GM23338 (cell line): ENCODE results near the gene PPP1R27. TPM values are rescaled to one million over a fixed set of nuclear protein-coding genes. Genes with fewer than 3 reads are reported as not detected.
A peak's percentile ranks its signal among the peaks of the same experiment; 100 is the strongest.

ENCODE experiments used
- ATAC-seq: fragments of 200-7000 bp; cut with Tn5 transposase; 3 replicates; pipeline ENCODE4 v1.9.1; 2020
- DNase-seq: peaks from one replicate; pipeline ENCODE4 v3.0.0-alpha.2; 2015; ENCODE audit warnings: low spot score
- H2AFZ ChIP-seq: fragments of 200-600 bp; sonication (generic); 2 replicates; pipeline ENCODE4 v1.8.0; 2016; ENCODE audit warnings: antibody characterized with exemption, mild to moderate bottlenecking, moderate library complexity
- H3F3A ChIP-seq: fragments of 200-600 bp; sonication (generic); replicated peaks from 2 replicates; pipeline ENCODE4 v1.8.0; 2017; ENCODE audit warnings: antibody characterized with exemption, mixed run types, low read depth
- H3K27ac ChIP-seq: fragments of 200-600 bp; sonication (generic); 2 replicates; pipeline ENCODE4 v1.6.1; 2016; ENCODE audit warnings: low read depth
- H3K27me3 ChIP-seq: fragments of 200-600 bp; sonication (generic); 2 replicates; pipeline ENCODE4 v1.8.0; 2016; ENCODE audit warnings: mild to moderate bottlenecking, mixed run types, moderate library complexity; ENCODE audit not compliant: insufficient read depth
- H3K36me3 ChIP-seq: fragments of 200-600 bp; sonication (generic); 2 replicates; pipeline ENCODE4 v1.8.0; 2016; ENCODE audit warnings: mild to moderate bottlenecking; ENCODE audit not compliant: insufficient read depth
- H3K4me1 ChIP-seq: fragments of 200-600 bp; sonication (generic); 2 replicates; pipeline ENCODE4 v1.8.0; 2016; ENCODE audit warnings: mild to moderate bottlenecking, moderate library complexity; ENCODE audit not compliant: insufficient read depth
- H3K4me2 ChIP-seq: fragments of 200-600 bp; sonication (generic); 2 replicates; pipeline ENCODE4 v1.7.1; 2017; ENCODE audit warnings: mixed run types
- H3K4me3 ChIP-seq: fragments of 200-600 bp; sonication (generic); 2 replicates; pipeline ENCODE4 v1.6.1; 2016; ENCODE audit warnings: mixed run types
- H3K79me2 ChIP-seq: fragments of 200-600 bp; sonication (generic); replicated peaks from 2 replicates; pipeline ENCODE4 v1.8.0; 2017; ENCODE audit warnings: mild to moderate bottlenecking; ENCODE audit not compliant: insufficient read depth
- H3K9me2 ChIP-seq: fragments of 200-600 bp; sonication (generic); 2 replicates; pipeline ENCODE4 v1.8.0; 2017; ENCODE audit not compliant: insufficient read depth
- H4K20me1 ChIP-seq: fragments of 200-600 bp; sonication (generic); replicated peaks from 2 replicates; pipeline ENCODE4 v1.8.0; 2017; ENCODE audit warnings: mild to moderate bottlenecking; ENCODE audit not compliant: insufficient read depth
- H3K27ac Mint-ChIP-seq: 2 replicates; pipeline ENCODE4 v1.8.0; 2020; ENCODE audit warnings: inconsistent platforms, mild to moderate bottlenecking, moderate library complexity, mixed read lengths
- H3K27me3 Mint-ChIP-seq: 3 replicates; pipeline ENCODE4 v1.8.0; 2022; ENCODE audit warnings: low read depth, mild to moderate bottlenecking, moderate library complexity, mixed read lengths, inconsistent platforms; ENCODE audit not compliant: insufficient read depth, poor library complexity
- H3K36me3 Mint-ChIP-seq: 3 replicates; pipeline ENCODE4 v1.8.0; 2021; ENCODE audit warnings: low read depth, mild to moderate bottlenecking, inconsistent platforms, moderate library complexity, mixed read lengths
- H3K4me1 Mint-ChIP-seq: 3 replicates; pipeline ENCODE4 v1.8.0; 2020; ENCODE audit warnings: mild to moderate bottlenecking, inconsistent platforms, mixed read lengths
- H3K4me3 Mint-ChIP-seq: 3 replicates; pipeline ENCODE4 v1.8.0; 2021; ENCODE audit warnings: moderate library complexity, mild to moderate bottlenecking, inconsistent platforms, mixed read lengths
- H3K9me3 Mint-ChIP-seq: 3 replicates; pipeline ENCODE4 v1.8.0; 2020; ENCODE audit warnings: moderate library complexity, mild to moderate bottlenecking, inconsistent platforms, mixed read lengths
- CREB1 ChIP-seq: fragments of 250-450 bp; sonication (Bioruptor Pico); IDR thresholded peaks from 2 replicates; pipeline ENCODE4 v1.5.0; 2020; ENCODE audit warnings: low read depth, mild to moderate bottlenecking, moderate library complexity
- EZH2 ChIP-seq: fragments of 200-600 bp; sonication (generic); IDR thresholded peaks from one replicate; pipeline ENCODE4 v1.8.0; 2017; ENCODE audit warnings: antibody characterized with exemption, mild to moderate bottlenecking, low read depth; ENCODE audit not compliant: unreplicated experiment
- POLR2AphosphoS5 ChIP-seq: IDR thresholded peaks from 2 replicates; pipeline ENCODE4 v1.6.1; 2016; ENCODE audit warnings: antibody characterized with exemption, low read depth
- ZNF114 ChIP-seq: fragments of 250-450 bp; sonication (Bioruptor Pico); IDR thresholded peaks from 2 replicates; pipeline ENCODE4 v1.5.0; 2020; ENCODE audit warnings: mild to moderate bottlenecking, moderate library complexity
- ZNF331 ChIP-seq: fragments of 250-450 bp; sonication (Bioruptor Pico); IDR thresholded peaks from 2 replicates; pipeline ENCODE4 v1.5.0; 2020; ENCODE audit warnings: low read depth, mild to moderate bottlenecking, moderate library complexity
- polyA plus RNA-seq: library from polyadenylated mRNA; unstranded; fragments of >200 nt; fragmentation: Nextera tagmentation; extraction: Ambion mirVana; gene quantifications from 2 replicates; pipeline ENCODE4 v1.2.1, GENCODE V29; 2016
- total RNA-seq: library from RNA; depleted of rRNA; stranded (reverse); fragments of >200 nt; shearing (Covaris generic); gene quantifications from 2 replicates; pipeline ENCODE4 v1.2.3, GENCODE V29; 2014
- TF ChIP-seq, protein P1 (sequence below): IDR thresholded peaks from 2 replicates; pipeline ENCODE4 v1.6.1; 2016; ENCODE audit warnings: antibody characterized with exemption
- TF ChIP-seq, protein P2 (sequence below), 2 experiments: fragments of 200-600 bp in 1 of 2; sonication (generic) in 1 of 2; conservative IDR thresholded peaks; 2 replicates each; pipeline versions ENCODE4 v1.5.1 to v1.6.1; 2016 to 2017; ENCODE audit warnings: antibody characterized with exemption in 2 of 2, low read depth in 2 of 2, mild to moderate bottlenecking in 2 of 2, moderate library complexity in 1 of 2

The PPP1R27 gene
- total and polyA plus RNA-seq, 2 experiments from 2014 or later, result 0.65 TPM; not detected in 1

DNA sequence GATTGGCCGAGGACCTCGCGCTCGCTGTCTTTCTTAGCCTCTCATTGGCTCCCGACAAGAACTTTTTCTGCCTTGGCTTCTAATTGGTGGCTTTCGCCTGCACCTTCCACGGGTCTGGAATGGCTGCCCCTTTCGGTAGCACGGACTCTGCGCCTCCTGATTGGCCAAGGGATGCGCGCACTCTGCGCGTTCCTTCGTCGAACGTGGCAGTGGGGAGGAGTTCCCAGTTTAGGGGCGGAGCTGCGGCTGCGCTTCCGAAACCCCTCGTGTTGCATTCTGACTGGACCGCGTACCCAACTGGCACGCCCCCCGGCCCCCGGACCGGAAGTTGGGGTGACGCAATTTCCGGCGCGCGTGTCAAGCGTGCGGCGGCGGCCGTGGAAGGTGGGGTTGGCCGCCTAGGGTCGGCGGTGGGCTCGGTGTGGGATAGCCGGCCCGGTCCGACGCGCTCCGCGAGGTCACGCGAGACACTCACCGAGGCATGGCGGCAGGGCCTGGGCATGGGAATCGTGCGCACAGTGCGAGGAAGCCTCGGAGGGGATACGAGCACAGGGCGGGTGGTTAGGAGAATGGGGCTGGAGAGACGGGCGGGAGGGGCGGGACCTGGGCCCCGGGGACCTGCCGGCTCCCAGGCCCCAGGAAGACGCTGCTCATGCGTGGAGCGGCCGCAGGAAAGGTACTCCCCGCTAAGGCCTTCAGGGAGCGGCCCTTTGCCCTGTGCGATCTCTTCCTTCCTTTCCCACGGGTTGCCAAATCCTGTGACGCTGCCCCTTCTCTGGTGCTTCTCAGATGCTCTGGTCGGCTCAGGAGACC, 26.1 kb upstream of the PPP1R27 start:
- Histone ChIP-seq H3K36me3 (peaks cover 6% of the 10 kb centered on the region; the same call in 1 of the 2 replicates), H3K4me2 (peak overlapping the region; percentile 93), H3K27ac (0 out of 2 replicates have a peak overlapping the region, but pooled peaks have one; percentile 40), H3K9me2 (no peaks in the 10 kb centered on the region), H3F3A (peaks cover 52% of the 10 kb centered on the region), H3K27me3 (no peaks in the 10 kb centered on the region), H3K4me1 (peaks cover 13% of the 10 kb centered on the region), H3K4me3 (peak overlapping the region; percentile 94), H2AFZ (no peak overlapping the region), H4K20me1 (peaks cover 40% of the 10 kb centered on the region), H3K79me2 (peaks cover 72% of the 10 kb centered on the region)
- peaks cover 2% of the 10 kb centered on the region; the same call in 1 of the 3 replicates for H3K9me3 Mint-ChIP-seq
- peaks cover 24% of the 10 kb centered on the region for H3K27me3 Mint-ChIP-seq
- peak; percentile 91 for ATAC-seq
- DNase-seq, result peak; percentile 100
- H3K27ac Mint-ChIP-seq, result peak overlapping the region; percentile 98
- peaks cover 14% of the 10 kb centered on the region for H3K4me1 Mint-ChIP-seq
- H3K4me3 Mint-ChIP-seq, result peak overlapping the region; percentile 95
- TF ChIP-seq ZNF114 (CRISPR knock-in tag) (peak; percentile 100), EZH2 (no peak), ZNF331 (0 out of 2 replicates have a peak, but pooled peaks have one; percentile 42), CREB1 (CRISPR knock-in tag) (peak; percentile 91), POLR2AphosphoS5 (peak; percentile 97)
- TF ChIP-seq, protein P1, sequence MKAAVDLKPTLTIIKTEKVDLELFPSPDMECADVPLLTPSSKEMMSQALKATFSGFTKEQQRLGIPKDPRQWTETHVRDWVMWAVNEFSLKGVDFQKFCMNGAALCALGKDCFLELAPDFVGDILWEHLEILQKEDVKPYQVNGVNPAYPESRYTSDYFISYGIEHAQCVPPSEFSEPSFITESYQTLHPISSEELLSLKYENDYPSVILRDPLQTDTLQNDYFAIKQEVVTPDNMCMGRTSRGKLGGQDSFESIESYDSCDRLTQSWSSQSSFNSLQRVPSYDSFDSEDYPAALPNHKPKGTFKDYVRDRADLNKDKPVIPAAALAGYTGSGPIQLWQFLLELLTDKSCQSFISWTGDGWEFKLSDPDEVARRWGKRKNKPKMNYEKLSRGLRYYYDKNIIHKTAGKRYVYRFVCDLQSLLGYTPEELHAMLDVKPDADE, result peak; percentile 66
- TF ChIP-seq, protein P2, sequence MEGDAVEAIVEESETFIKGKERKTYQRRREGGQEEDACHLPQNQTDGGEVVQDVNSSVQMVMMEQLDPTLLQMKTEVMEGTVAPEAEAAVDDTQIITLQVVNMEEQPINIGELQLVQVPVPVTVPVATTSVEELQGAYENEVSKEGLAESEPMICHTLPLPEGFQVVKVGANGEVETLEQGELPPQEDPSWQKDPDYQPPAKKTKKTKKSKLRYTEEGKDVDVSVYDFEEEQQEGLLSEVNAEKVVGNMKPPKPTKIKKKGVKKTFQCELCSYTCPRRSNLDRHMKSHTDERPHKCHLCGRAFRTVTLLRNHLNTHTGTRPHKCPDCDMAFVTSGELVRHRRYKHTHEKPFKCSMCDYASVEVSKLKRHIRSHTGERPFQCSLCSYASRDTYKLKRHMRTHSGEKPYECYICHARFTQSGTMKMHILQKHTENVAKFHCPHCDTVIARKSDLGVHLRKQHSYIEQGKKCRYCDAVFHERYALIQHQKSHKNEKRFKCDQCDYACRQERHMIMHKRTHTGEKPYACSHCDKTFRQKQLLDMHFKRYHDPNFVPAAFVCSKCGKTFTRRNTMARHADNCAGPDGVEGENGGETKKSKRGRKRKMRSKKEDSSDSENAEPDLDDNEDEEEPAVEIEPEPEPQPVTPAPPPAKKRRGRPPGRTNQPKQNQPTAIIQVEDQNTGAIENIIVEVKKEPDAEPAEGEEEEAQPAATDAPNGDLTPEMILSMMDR (conservative IDR thresholded peaks at IDR 0.05; ENCODE audit: low read depth in 2 of 2), result no peak
- H3K36me3 Mint-ChIP-seq, result peaks cover 49% of the 10 kb centered on the region

DNA sequence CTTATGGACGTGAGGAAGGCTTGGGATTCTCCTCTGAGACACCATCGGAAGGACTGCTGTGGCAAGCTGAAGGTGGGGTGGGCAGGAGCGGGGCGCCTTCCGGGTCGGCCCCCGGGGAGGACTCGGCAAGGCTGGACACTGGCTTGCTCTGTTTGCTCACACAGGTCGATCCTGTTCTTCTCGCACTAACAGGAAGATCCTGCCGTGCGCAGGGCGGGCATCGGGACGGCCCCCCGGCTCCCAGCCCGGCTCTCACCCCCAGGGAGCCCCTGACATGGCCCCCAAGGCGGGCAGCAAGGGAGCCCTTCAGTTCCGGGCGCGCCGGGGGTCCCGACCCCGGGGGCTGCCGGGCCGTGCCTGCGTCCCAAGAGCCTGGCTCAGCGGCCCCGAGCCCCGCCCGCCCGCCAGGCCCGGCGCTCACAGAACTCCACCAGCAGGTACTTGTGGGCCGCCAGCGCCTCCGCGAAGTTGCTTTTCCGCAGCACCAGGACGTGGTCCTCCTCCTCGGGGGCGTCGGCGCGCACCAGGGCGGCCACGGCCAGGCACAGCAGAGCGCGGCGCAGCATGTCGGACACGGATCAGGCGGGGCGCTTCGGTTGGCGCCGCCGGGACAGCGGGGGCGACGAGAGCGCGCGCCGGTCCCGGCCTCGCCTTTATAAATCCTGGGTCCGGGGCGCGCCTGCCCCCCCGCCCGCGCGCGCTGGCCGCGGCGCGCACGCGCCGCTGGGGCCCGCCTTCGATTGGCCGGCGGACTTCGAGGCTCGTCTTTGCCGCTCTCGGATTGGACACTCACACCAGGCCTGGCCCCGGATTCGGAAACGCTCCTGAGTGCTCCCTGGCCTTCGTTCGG, 25.3 kb upstream of the PPP1R27 start, which contains the start of gene P4HB:
P4HB (minus strand) TSS at position 630 of the 850 bp plus-strand sequence; CDS start at position 566, 64 bp downstream.
- no peak within 1 kb of the TSS for H2AFZ ChIP-seq
- peaks cover 14% of the 10 kb centered on the region for H3K4me1 Mint-ChIP-seq
- H3K27ac Mint-ChIP-seq, result peak within 1 kb of the TSS; percentile 98
- peaks cover 35% of the 10 kb centered on the region for H4K20me1 ChIP-seq
- TF ChIP-seq POLR2AphosphoS5 (peak; percentile 83), ZNF331 (no peak)
- H3K4me3 ChIP-seq, result peak within 1 kb of the TSS; percentile 94
- no peak for DNase-seq
- peaks cover 2% of the 10 kb centered on the region; the same call in 1 of the 3 replicates for H3K9me3 Mint-ChIP-seq
- H3K27ac ChIP-seq, result peak within 1 kb of the TSS; percentile 86
- H3K9me2 ChIP-seq, result no peaks in the 10 kb centered on the region
- H3K27me3 ChIP-seq, result no peaks in the 10 kb centered on the region
- H3K27me3 Mint-ChIP-seq, result peaks cover 24% of the 10 kb centered on the region
- H3K4me1 ChIP-seq, result peaks cover 13% of the 10 kb centered on the region
- peaks cover 72% of the 10 kb centered on the region for H3K79me2 ChIP-seq
- peaks cover 45% of the 10 kb centered on the region for H3F3A ChIP-seq
- H3K36me3 ChIP-seq, result peaks cover 5% of the 10 kb centered on the region; the same call in 1 of the 2 replicates
- peak within 1 kb of the TSS; percentile 95 for H3K4me3 Mint-ChIP-seq
- no peak; the same call in 2 of the 3 replicates for ATAC-seq
- H3K4me2 ChIP-seq, result peak within 1 kb of the TSS; percentile 97
- H3K36me3 Mint-ChIP-seq, result peaks cover 57% of the 10 kb centered on the region
